Hepatocyte (in vitro differentiated cells): ENCODE measurements around the gene IFNA13.

Source experiments
- CTCF ChIP-seq: fragments of 200-600 bp; sonication (generic); IDR thresholded peaks from 2 replicates; pipeline ENCODE4 v1.5.1; 2016; ENCODE audit warnings: antibody characterized with exemption, mild to moderate bottlenecking; ENCODE audit not compliant: poor library complexity
- EZH2 ChIP-seq: fragments of 200-600 bp; sonication (generic); IDR thresholded peaks from 2 replicates; pipeline ENCODE4 v1.6.1; 2016; ENCODE audit warnings: antibody characterized with exemption, mild to moderate bottlenecking, borderline replicate concordance

- TF ChIP-seq CTCF (no peak), EZH2 (no peak)
These were observed 45.3 kb upstream of the IFNA13 start for GRCh38 chr9:21413151-21413550.
